H4 (cell line): ENCODE data around the gene DCLK3. TPM values are rescaled to one million over a fixed set of nuclear protein-coding genes. Genes with fewer than 3 reads are reported as not detected.

Source experiments
- DNase-seq: peaks from one replicate; pipeline ENCODE4 v3.0.0-alpha.2; 2015; ENCODE audit warnings: low spot score
- total RNA-seq: library from RNA; depleted of rRNA; stranded (reverse); fragments of >200 nt; shearing (Covaris generic); gene quantifications from 2 replicates; pipeline ENCODE4 v1.2.3, GENCODE V29; 2014

DCLK3 gene
- total RNA-seq, 1 experiment from 2014 or later = not detected

DNA sequence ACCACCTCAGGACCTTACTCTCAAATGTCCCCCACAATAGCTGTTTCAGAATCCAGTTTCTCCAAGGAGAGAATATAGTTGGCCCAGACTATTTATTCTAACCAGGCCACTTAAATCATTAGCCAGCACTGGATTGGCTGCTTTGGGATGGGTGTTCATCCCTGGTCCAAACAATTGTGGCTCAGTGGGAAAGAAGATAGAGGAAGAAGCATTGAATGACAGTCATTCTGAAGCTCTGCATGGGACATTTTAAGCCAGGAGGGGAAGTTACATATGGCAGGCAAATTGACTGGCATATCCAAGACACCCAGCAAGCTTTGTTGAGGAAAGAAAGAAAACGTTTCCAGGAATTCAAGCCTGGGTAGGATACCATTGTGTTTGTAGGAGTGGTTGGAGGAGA, 5.6 kb upstream of the DCLK3 start:
- no peak for DNase-seq

DNA sequence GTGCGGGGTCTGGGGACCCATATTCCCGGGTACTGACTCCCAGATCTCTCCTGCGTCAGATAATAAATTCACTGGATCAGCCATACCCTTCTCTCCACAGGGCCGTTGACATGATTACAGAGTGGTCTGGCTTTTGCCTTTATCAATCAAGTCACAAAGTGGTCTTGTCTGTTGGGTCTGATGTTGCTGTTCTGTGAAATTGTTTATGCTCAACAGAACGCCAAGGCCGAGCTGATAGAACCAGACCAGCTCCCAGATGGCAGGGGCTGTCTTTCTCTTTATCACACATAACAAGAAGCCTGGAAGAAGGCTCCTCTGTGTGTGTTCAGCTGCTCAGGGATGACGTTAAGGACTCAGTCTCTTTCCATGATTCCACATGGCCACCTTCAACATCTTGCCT, 751 bp upstream of the DCLK3 start:
- no peak for DNase-seq

- no peak for DNase-seq
Measured at GRCh38 chr3:36764704-36765038, 318 bp upstream of the DCLK3 start.

DNA sequence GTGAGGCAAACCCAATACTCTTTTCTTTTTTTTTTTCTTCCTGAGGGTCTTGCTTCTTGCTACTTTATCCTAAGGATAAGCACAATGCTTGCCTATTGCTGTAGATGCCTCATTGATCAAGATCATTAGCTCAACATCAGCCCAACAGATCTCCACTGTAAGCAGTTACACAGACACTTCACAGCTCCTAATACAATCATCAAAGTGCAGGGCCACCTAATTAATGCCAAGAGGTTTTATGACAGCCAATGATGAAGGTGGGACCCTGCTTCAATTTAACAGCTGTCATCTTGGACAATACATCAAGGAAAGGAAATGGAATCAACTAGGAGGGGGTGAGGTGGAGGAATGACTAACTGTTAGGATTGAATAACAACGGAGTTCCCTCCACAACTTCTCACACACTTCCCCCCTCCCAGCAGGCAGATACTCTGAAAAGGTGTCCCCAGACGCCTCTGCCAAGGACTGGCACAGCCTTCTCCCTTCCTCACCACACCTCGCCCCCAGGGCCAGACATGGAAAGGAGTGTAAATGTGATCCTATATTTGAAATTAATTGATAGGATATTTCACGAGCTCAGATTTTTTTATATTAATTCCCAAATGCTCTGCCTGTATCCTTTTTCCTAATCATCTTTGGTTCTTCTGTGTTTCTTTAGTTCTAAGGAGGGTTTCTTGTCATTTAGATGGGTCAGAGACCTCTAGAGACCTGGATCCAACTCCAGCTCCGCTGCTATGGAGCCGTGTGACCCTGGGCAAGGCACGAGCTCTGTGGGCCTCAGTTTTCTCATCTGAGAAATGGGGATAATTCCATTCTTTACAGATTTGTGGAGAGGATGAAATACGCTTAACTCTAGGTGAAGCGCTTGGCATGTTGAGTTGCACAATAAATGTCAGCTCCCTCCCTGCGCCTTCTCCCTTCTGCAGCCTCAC, 1.2 kb downstream of the DCLK3 start:
- DNase-seq = no peak

GRCh38 chr3:36761779-36762178, 2.6 kb downstream of the DCLK3 start:
- no peak for DNase-seq

DNA sequence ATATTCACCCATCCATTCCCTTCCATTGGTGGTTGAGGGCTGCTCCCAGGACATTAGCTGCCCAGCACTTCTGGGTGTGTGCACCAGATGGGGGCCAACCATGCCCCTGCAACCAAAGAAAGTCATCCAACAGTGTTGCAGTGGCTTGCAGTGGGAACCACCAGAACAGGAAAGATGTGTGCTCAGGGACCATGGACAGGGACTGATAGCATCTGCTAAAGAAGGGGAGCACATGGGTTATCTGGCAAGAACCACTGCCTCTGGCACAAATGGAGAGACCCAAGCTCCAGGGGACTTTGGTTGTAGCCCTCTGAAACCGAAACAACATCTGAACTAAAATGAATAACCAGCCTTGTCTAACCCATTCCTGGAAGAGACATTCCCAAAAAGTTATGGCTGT, 8.1 kb downstream of the DCLK3 start:
- DNase-seq = no peak

DNA sequence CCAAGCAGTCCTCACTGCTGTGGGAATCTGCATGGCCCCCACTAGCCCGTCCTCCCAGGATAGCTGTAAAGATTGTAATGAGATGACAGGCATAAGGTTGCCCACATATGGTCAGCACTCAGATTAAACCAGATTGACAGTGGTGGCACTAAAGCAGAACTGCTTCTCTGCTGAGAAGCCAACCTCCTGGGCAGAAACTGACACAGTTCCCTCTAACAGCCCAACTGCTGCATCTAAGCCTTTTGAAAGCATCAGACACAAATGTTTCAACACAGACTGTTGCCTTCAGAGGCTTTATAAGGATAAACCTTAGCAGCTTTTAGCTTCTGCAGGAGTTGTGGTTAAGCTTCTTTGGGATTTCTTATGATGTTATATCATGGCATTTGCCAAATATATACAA, 13.0 kb downstream of the DCLK3 start:
- DNase-seq = no peak

DNA sequence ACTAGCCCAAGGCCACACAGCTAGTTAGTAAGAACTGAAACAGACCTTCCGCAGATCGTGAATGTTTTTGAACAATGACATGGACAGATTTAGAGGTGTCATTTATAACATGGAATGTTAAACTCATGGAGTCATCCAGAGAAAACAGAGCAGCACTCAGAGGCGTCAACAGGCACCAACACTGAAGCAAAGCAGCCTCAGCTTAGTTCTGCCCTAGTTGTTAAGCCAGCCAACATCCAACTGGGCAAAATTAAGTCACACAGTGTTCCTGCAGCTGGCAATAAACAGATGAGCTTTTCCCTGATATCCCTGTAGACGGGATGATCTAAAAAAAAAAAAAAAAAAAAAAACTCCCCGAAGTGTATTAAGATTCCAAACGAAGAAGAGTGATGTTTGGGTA, 13.6 kb downstream of the DCLK3 start:
- no peak for DNase-seq

GRCh38 chr3:36744763-36745162, 19.6 kb downstream of the DCLK3 start:
- no peak for DNase-seq

DNA sequence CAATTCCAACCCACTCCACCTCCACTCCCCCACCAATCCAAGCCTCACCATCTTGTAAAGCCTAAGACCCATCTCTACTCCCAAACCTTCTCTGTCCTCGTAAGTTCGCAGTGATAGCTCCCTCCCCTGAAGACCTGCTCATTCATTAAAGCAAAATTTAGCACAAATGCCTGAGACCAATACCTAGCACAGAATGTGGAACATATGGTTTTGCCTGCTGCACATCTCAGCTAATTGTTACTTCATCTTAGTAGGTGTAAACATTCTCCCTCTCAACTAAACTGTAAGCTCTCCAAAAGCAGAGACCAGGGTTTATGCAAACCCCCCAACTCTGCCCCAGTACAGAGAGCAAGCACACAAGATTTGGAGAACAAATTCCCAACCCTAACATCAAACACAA, 20.5 kb downstream of the DCLK3 start:
- DNase-seq = no peak

DNA sequence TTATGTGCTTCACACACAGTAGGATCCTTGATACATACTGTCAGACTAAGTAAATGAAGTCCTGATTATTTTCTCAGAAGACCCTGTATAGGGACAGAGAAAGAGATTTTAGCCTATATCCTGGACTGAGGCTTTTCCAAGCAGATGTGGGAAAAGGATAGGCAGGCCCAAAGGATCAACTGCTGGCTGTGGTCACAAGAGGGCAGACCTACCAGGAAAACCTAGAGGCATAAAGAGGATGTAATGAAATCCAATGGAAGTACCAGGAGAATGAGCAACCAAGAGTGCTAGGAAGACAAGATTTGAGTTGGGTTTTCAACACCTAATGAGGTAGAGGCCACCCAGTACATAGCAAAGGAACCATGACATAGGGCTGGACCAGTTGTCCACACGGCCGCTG, 23.1 kb downstream of the DCLK3 start:
- no peak for DNase-seq

DNA sequence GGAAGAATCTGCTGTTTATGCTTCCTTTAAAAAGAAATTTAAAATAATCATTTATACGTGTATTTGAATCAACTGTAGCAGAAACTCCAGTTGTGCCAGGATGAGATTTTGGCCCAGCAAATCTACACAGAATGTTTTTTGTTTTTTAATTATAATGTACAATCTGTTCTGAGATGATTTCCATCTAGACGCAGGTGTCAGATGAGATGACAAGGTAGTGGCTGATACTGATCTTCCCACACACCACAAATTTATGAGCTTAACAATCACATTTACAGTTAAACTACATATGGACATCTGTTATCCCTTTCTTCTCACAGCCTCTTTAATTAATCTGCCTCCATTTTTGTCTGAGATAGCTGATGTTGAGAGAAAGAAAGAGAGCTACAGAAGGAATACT, 23.6 kb downstream of the DCLK3 start:
- DNase-seq = no peak

DNA sequence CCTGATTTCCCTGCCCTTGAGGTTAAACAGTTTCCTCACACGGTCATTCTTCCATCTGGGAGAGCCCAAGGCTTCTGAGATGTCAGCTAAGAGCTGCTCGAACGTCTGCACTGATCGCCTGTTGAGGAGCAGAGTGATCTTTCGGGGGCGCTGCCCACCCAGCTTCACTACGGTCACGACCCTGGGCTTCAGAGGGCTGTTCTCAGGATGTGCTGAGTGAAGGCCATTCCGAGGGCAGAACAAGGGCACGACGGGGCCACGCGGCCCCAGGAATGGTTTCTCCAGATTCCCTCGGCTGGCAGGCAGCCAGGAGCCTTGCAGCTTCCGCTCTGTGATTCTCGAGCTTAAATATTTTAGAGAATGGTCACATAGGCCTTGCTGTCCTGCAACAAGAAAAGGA, 25.7 kb downstream of the DCLK3 start:
- no peak for DNase-seq

DNA sequence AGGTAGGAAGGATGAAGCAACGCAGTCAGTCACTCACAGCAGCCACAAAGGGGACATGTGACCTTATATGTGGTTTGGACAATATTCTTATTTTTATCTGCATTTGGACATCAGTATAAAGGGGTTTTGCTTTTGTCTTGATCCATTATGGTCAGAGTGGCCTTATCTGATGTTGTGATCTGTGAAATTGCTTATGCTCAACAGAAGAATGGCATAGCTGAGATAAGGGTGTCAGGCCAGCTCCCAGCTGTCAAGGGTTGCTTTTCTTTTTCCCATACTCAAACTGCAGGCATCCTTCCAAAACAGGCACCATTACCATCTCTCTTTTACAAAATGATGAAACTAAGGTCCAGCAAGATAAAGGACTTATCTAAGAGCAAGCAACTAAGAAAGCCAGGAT, 28.1 kb downstream of the DCLK3 start:
- DNase-seq = no peak

GRCh38 chr3:36734742-36735141, 29.6 kb downstream of the DCLK3 start:
- DNase-seq = no peak

DNA sequence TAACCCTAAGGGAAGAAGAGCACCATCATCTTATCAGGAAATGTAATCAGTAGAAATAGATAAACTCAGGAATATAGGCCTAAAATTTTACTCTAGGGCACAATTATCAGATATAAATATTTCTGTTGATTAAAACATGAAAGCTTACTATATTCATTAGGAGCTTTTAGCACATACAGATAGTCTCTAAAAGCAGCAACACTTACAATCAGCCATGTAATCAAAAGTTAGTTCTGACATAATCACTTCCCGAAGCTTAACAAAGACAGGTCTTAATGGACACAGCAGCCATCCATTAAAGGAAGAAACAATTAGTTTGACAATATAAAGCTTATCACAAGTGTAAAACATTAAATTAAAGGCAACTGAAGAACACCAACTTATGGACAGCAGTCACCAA, 30.6 kb downstream of the DCLK3 start:
- DNase-seq = no peak

DNA sequence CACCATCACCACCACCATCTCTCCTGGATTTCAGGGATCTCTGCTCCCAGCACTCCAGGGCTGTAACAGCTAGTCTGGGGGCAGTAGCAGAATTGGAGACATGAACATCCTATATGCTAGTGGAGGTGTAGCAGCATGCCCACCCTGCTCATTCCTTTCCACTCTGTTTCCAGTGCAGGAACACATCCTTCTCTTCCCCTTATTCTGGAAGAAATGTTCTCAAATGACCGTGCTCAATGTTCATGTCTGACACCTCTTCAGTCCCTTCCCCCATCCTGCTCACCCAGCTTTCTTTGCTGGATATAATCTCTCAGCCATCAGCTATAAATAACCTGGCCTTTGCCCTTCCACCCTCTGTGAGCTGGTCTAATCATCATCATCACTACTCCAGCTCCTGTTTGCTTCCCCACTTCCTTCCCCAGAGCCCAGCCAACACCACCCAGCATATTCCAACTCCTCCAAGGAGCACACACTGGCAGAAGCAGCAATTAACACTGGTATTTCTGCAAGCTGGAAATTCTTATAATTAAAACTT, 31.1 kb downstream of the DCLK3 start:
- DNase-seq = no peak

DNA sequence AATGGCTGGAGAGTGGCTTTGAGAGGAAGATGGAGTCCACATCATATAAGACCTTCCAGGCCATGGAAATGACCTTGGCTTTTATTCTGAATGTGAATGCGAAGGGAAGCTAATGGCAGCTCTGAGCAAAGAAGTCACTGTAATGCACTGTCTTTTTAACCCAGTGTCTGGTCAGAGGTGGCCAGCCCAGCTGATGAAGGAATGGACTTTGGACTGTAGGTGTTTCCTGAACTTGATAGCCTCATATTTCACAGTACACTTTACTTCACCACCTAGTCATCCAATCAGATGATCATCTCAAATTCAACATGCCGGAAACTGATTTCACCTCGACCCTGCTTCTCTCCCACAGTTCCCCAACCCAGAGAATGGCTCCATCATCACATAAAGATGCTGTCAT, 33.4 kb downstream of the DCLK3 start:
- no peak for DNase-seq

DNA sequence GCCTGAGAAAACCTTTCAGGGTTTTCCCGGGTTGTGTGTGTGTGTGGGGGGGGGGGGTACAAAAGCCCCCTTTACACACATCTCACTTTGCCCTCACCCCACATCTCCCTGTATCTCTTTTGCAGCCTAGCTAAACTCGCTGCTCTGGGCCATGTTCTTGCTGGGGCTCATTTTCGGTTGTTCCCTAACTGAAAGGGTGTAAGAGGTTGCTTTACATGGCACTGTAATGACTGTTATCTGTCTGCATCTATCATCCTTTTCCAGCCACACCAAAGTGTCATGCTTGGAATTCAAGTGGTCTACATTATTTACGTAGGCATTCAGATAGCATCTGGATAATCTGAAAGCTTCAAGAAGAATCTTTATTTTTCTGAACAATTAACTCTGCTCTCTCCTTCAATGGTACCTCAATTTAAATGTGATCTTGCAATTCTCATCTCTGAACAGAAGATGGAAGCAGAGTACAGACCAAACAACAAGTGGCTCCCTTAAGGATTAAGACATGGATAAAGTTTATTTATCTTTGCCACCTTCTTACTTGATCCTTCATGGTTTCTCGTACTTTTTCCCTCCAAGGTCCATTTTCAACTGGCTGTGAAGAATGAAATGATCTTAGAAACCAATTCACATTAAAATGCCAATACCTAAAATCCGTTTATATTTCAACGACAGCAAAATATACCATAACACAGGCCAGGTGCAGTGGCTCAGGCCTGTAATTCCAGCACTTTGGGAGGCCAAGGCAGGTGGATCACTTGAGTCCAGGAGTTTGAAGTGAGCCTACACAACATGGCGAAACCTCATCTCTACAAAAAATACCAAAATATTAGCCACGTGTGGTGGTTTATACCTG, 34.9 kb downstream of the DCLK3 start:
- DNase-seq = peak; percentile 44

- DNase-seq = no peak
Measured at GRCh38 chr3:36714343-36715086, 49.8 kb downstream of the DCLK3 start.

DNA sequence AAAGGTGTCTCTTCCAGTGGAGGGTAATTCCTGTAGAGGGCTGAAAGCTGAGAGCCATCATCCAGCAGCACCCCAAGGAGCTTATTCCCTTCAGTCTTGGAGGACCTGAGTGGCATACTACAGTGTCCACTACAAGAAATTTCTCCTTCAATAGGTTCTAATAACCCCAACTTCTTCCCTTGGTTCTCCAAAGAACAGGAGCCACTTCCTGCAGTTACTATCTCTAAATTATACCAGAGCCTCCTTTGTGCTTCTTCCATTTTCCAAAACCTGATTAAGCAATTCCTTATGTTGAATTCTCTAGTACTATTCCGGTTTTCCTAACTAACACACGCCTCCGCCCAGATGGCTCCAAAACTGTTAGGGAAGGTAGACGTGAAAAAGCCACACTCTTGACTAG, 50.4 kb downstream of the DCLK3 start:
- no peak for DNase-seq

DNA sequence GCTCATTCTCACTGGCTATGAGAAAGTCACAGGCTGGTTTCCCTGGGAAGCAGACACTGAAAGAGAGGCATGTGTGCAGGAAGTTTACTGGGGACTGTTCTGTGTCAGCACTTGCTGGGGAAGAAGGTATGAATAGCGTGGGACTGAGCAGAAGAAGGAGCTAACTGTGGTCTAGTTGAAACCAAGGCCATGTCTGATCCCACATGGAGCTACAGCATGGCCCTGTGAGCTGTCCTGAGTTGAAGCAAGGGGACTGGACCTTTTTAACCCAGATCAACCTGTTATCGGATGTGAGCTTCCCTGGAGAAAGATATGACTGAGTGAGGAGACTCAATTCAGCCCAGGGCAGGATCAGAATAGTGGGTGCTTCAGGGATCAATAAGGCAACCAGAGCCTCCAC, 53.7 kb downstream of the DCLK3 start:
- no peak for DNase-seq
